Adipose tissue (tissue), 3 donors: ENCODE data around the gene TRIP13. TPM values are rescaled to one million over a fixed set of nuclear protein-coding genes. Genes with fewer than 3 reads are reported as not detected.
"Not testable (repeated sequence)": the region's sequence is repeated elsewhere in the genome, so short reads cannot be mapped to it uniquely, and the experiment has no call there.

Source experiments
- H3K27ac ChIP-seq: one replicate; pipeline ENCODE4 v1.5.1; 2013; ENCODE audit warnings: low read depth, low read length
- WGBS, 3 donors: extraction: QIAGEN DNeasy Blood & Tissue Kit; methylation state at CpG; one replicate each; pipeline ENCODE4 v1.1.7; 2013; 5-methylcytosine and 5-hydroxymethylcytosine counted together
- polyA plus RNA-seq, 3 donors: library from polyadenylated mRNA; stranded (reverse); fragments of 200-250 nt; gene quantifications; one replicate each; pipeline ENCODE4 v1.2.3, GENCODE V29; 2013
- donor health status: healthy with polysubstance abuse.
- donor health status: Bipolar disorder and iron deficiency.
- donor health status: healthy.

Gene TRIP13
- polyA plus RNA-seq, 3 donors, result 0.58 to 1.5 (median 1.5) TPM

GRCh38 chr5:853416-854090 lies 39.1 kb upstream of the TRIP13 start:
- not testable (repeated sequence) for H3K27ac ChIP-seq
- 86 to 90% (median 89%) methylated on average over 16 to 18 of the region's 18 CpGs for WGBS, 3 donors

- WGBS, 3 donors, result 77 to 83% (median 80%) methylated on average over 13 of the region's 13 CpGs
- no peak overlapping the region for H3K27ac ChIP-seq
These were observed 38.5 kb upstream of the TRIP13 start for GRCh38 chr5:854217-854616.

- 81 to 89% (median 86%) methylated on average over 24 to 32 of the region's 32 CpGs for WGBS, 3 donors
- no peak overlapping the region for H3K27ac ChIP-seq
These were observed 37.5 kb upstream of the TRIP13 start for GRCh38 chr5:854966-855743.

GRCh38 chr5:855771-856530 lies 36.7 kb upstream of the TRIP13 start:
- H3K27ac ChIP-seq, result no peak overlapping the region
- WGBS, 3 donors, result 70 to 76% (median 76%) methylated on average over 20 to 21 of the region's 21 CpGs

DNA sequence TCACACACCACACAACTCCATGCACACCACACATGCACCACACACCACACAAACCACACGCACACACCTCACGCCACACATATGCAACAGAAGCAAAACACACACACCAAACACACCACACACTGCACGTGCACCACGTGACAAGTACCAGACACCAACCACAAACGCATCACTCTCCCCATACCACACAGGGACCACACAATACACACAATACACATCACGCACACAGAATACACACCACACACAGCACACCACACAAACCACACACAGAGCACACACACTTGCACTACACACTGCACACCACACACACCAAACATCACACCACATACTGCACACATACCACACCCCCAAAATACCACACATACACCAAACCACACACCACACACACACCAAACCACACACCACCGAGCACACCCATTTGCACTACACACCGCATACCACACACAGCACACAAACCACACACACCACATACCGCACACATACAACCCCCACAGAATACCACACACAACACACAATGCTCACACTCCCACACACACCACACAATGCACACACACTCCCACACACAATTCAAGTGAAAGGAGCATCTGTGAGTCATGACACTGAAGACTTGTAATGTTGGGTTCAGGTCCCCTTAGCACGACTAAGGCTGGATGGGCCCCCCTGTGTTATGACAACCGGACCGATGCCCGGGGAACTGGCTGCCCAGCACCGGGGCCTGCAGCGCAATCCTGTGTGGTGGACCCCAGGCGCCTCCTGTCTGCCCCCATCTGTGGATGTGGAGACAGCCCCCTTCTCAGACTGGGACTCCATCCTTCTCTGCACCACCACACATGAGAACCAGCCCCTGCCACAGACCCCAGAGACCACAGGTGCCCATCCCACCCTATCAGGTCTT lies 35.9 kb upstream of the TRIP13 start:
- H3K27ac ChIP-seq, result no peak overlapping the region
- WGBS, 3 donors, result 86 to 91% (median 88%) methylated on average over 16 of the region's 16 CpGs

DNA sequence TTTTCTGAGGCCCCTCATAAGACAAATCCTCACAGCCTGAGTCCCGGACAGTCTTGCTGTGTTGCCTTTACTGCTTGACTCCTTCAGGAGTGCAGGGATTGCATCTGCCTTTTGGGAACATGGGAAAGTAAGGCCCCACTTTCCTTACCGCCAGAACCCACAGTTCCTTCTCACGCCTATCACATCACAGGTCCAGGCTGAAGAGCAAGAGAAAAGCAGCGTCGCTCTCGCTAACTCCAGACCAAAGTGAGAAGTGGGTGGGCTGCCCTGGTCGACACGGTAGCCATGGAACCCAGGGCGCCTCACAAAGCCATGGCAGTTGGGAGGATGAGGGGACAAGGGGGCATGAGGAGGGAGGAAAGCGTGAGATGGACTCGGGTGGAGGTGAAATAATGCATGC lies 34.0 kb upstream of the TRIP13 start:
- H3K27ac ChIP-seq, result no peak overlapping the region
- 88 to 90% (median 90%) methylated on average over 11 of the region's 11 CpGs for WGBS, 3 donors

DNA sequence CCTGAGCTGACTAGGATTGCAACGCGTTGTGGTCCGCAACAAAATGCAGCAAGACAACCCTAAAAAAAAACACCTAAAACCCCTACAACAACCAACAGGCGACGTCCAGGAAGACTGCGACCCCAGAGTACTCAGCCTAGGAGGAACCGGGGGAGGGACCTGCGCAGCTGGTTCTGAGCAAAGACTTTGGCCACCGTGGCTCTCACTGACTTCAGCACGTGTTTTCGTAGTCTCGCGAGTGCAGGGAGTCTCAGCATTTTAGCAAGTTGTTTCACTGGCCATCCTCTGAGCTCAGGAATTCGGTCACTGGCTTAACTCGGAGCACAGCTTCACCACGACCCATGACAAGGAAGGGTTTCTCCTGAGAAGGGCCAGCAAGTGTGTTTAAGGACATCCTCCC lies 33.3 kb upstream of the TRIP13 start:
- H3K27ac ChIP-seq, result no peak overlapping the region
- 78 to 82% (median 79%) methylated on average over 16 of the region's 16 CpGs for WGBS, 3 donors

DNA sequence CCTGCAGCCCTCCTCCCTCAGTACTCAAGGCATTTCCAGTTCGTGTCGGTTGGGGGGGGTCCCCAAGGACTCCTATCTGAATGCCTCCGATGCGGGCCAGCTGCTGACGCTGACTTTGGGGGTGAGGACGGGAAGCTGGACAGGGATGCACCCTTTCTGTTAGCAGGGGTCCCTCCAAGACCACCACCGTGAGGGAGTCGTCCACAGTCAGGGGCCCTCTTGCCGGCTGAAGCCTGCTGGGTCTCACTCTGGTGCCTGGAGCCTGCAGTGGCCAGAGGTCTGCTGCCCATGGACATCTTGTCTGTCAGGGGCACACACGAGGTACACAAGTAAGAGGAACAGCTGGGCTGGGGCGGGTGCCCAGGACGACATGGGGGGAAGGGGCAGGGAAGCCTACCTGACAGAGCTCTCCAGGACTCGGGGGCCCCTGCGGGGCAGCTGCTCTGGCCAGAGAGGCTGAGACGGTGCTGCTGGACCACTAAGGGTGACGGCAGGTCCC lies 32.8 kb upstream of the TRIP13 start:
- WGBS, 3 donors, result 76 to 87% (median 77%) methylated on average over 16 of the region's 16 CpGs
- no peak overlapping the region for H3K27ac ChIP-seq

DNA sequence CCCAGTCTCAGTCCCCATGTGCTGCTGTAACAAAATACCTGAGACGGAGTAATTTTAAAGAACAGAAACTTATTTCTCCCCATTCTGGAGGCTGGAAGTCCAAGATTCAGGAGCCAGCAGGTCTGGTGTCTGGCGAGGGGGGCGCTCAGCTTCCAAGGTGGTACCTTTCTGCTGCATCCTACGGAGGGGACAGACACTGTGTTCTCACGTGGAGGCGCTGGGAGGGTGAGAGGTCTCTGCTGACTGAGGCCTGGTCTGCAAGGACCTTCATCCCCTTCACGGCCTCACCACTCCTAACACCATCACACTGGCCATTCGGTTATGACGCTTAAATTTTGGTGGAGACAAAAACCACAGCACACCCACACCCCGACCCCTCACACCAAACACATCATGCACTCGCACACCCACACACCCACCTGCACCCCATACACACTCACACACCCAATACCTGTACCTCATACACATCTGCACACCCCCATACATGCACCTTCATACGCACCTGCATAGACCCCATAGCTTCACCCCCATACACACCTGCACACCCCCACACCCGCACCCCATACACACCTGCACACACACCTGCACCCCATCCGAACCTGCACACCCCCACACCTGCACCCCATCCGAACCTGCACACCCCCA lies 32.1 kb upstream of the TRIP13 start:
- WGBS, 3 donors, result 90 to 97% (median 93%) methylated on average over 14 to 15 of the region's 15 CpGs
- no peak overlapping the region for H3K27ac ChIP-seq

DNA sequence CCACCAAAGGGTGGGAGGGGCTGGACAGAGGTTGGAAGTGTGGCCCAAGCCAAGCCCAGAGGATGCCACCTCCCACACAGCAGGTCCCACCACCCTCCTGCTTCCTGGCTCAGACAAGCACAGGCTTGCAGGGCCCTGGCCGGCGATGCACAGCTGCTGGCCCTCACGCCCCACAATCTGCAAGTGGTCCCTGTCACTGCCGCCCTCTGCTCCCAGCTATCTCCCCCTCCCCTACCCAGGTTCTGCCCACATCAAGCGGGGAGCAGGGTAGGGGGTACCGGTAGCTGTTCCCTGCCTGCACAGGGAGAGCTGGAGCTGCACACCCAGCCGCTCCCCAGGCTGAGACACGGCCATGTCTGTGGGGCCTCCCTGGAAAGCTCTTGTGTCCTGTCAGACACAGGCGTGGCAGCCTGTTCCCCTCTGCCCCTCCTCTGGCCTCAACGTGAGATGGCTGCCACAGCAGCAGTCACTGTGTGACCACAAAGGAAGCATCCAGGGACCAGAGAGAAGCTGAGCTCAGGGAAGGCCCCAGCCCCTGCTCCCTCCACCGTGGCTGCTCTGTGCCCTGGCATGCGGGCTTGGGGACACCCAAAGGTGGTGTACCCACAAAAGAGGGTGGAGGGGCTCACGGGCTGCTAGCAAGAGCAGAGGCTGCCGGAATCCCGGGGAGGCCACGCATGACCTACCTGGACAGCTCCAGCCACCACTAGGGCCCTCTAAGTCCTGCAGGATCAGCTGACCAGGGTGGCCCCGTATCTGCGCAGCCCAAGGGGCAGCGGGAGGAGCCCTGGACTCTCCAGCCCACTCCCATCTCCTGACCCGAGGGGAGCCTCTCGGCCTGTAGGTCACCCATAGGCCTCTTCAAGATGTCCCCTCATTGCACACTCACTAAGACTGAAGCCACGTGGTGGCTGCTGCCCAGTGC lies 31.0 kb upstream of the TRIP13 start:
- WGBS, 3 donors, result 82 to 90% (median 86%) methylated on average over 22 of the region's 22 CpGs
- no peak overlapping the region for H3K27ac ChIP-seq

DNA sequence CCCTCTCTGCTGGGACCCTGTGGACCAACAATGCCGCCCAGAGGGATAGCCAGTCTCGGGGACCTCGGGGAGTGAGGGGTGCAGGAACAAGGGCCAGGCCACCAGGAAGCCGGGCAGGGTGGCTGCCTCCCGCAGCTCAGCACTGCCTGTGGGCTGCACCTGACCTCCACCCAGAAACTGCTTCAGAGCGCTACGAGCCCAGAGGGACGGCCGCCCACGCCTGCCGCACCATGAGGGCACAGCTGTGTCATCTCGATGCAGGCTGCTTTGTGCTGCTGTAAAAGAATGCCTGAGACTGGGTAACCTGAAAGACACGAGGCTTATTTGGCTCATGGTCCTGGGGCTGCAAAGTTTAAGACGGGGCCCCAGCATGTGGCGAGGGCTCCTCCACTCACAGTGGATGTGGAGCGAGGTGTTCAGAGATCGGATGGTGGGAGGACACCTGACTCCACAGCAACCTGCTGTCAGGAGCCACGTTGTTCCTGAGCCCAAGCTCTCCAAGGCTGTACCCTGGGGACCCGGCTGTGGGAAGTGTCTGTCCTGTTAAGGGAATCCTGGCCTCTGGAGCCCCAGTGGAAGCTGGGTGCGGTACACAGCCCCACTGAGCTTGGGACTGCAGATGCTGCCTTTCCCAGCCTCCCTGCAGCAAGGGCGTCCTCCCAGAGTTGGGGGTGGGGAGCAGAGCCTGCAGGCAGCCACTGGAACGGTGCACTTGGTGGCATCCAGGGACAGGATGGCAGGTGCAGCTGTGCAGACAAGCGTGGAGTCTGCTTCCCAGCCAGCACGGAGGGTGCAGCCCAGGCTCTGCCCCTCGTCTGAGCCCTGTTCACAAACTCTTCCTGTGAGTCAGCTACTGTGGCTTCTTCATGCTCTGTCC lies 30.1 kb upstream of the TRIP13 start:
- 74 to 87% (median 85%) methylated on average over 25 of the region's 25 CpGs for WGBS, 3 donors
- H3K27ac ChIP-seq, result no peak overlapping the region

DNA sequence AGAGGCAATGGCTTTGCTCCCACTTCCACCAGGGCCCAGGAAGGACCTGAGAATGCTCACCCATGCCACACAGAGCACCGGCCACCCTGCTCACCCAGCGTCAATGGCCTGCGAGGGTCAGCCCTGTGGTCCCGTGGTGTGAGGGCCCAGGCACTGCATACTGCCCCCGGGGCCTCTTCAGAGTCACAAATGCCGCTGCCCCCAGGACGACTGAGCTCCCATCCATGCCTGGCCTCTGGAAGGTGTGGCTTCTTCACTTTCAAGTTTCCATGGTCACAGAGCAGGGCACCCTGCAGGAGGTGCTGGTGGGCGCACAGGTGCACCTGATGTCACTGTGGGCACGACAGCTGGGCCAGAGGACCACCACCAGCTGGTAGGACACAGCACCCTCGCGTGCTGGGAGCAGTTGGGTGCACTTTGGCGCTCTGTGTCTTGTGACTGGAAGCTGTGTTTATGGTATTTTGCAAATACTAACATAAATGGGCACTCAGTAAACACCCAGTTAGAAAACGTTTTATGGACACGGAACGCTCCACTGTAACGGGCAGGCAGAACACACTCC lies 29.4 kb upstream of the TRIP13 start:
- 86 to 95% (median 95%) methylated on average over 16 of the region's 16 CpGs for WGBS, 3 donors

GRCh38 chr5:864492-865167 lies 28.1 kb upstream of the TRIP13 start:
- no peak overlapping the region for H3K27ac ChIP-seq

More for the DNA sequence above, 29.4 kb upstream of the TRIP13 start:
- no peak overlapping the region for H3K27ac ChIP-seq

GRCh38 chr5:865168-865521 lies 27.5 kb upstream of the TRIP13 start:
- H3K27ac ChIP-seq, result no peak overlapping the region
- WGBS, 3 donors, result 82 to 92% (median 90%) methylated on average over 24 of the region's 24 CpGs

More at GRCh38 chr5:864492-865167, 28.1 kb upstream of the TRIP13 start:
- 75 to 84% (median 80%) methylated on average over 15 of the region's 15 CpGs for WGBS, 3 donors

DNA sequence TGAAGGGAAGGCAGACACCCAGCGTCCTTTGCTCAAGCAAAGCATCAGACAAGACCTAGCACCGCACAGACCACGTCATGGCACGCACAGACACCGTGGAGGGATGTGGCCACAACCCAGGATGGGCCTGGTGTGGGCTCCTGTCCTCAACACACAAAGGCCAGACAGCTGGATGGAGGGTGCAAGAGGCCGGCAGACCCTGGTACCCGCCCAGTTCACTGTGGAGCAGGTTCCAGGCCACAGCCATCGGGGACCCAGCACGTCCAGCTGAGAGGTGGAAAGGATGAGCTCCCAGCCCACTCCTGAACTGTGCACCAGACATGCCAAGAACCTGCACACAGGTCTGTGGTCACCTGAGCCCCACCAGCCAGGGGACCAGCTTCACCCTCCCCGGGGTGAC lies 26.9 kb upstream of the TRIP13 start:
- 87 to 96% (median 95%) methylated on average over 8 to 10 of the region's 10 CpGs for WGBS, 3 donors
- no peak overlapping the region for H3K27ac ChIP-seq
